Lower lobe of right lung (tissue), 2 donors: ENCODE data around the gene REEP1. TPM values are rescaled to one million over a fixed set of nuclear protein-coding genes. Genes with fewer than 3 reads are reported as not detected.
A peak's percentile ranks its signal among the peaks of the same experiment; 100 is the strongest.

Experiments
- ATAC-seq, 2 donors: fragments of 200-7000 bp; cut with Tn5 transposase; one replicate each; pipeline ENCODE4 v1.9.1; 2020 to 2022; ENCODE audit warnings: mild to moderate bottlenecking in 2 of 2, moderate library complexity in 2 of 2
- DNase-seq: peaks from one replicate; pipeline ENCODE4 v3.0.0-alpha.2; 2020
- H3K27ac ChIP-seq: fragments of 200-600 bp; one replicate; pipeline ENCODE4 v1.8.0; 2022
- H3K27me3 ChIP-seq: fragments of 200-600 bp; one replicate; pipeline ENCODE4 v1.8.0; 2022; ENCODE audit warnings: low read depth
- H3K36me3 ChIP-seq: fragments of 200-600 bp; one replicate; pipeline ENCODE4 v1.8.0; 2022; ENCODE audit warnings: mild to moderate bottlenecking
- H3K4me1 ChIP-seq: fragments of 200-600 bp; one replicate; pipeline ENCODE4 v1.8.0; 2022
- H3K4me3 ChIP-seq: fragments of 200-600 bp; one replicate; pipeline ENCODE4 v1.8.0; 2022; ENCODE audit warnings: mild to moderate bottlenecking
- H3K9me3 ChIP-seq: fragments of 200-600 bp; one replicate; pipeline ENCODE4 v1.8.0; 2022
- intact Hi-C: fragments of 100-400 bp; cut with DNase I; formaldehyde crosslinking; loops from one replicate; pipeline ENCODE4 v1.11.0; 2022
- total RNA-seq: library from RNA; stranded (reverse); fragmentation: NEBNext Ultra II Directional; extraction: Animal tissue kit (Norgen Biotek cat#: 25700); gene quantifications from one replicate; pipeline ENCODE4 v1.2.1, GENCODE V29; 2021
- TF ChIP-seq, protein P1 (sequence below): fragments of 200-600 bp; IDR thresholded peaks from one replicate; pipeline ENCODE4 v1.8.0; 2022; ENCODE audit warnings: antibody characterized with exemption, mild to moderate bottlenecking
- donor health status: DM: no; HTN: yes; CAD: no; lungs with severe emphysema.

Gene REEP1
- total RNA-seq, 1 donor from 2014 or later: 6.9 TPM

DNA sequence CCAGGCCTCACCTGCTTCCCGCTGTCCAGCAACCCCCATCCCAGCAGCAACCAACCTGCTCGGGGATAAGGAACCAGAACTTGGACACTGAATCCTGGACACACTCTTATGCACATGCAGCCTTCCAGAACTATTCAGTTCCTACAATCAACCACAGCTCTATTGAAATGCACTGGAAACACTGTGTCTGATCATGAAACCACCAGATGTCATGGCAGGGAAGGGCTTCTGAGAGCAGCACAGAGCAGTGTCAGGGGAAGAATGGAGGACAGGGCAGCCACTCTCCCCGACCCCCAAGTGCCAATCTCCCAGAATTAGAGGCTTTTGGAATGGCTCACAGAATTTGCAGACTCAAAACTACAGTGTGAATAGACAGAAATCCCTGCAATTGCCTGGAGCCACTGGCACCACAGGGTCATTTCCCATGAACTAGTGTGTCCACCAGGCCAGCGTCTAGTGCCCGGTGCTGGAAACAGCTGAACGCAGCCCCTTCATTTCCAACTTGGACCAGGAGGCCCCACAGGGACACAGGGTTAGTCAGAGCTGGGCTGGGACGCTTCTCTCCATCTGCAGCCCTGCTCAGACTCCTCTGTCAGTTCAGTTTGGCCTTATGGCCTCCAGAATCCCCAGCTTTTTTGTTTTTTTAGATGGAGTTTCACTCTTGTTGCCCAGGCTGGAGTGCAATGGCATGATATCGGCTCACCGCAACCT, 112.6 kb downstream of the REEP1 start:
- DNase-seq: no peak
- no peaks in the 10 kb centered on the region for H3K27me3 ChIP-seq
- intact Hi-C loops: no loop called here
- ATAC-seq: no peak
- H3K4me1 ChIP-seq: peaks cover 41% of the 10 kb centered on the region
- H3K27ac ChIP-seq: peak overlapping the region; percentile 49
- no peaks in the 10 kb centered on the region for H3K9me3 ChIP-seq
- H3K36me3 ChIP-seq: no peaks in the 10 kb centered on the region
- H3K4me3 ChIP-seq: no peak overlapping the region
- TF ChIP-seq, protein P1, sequence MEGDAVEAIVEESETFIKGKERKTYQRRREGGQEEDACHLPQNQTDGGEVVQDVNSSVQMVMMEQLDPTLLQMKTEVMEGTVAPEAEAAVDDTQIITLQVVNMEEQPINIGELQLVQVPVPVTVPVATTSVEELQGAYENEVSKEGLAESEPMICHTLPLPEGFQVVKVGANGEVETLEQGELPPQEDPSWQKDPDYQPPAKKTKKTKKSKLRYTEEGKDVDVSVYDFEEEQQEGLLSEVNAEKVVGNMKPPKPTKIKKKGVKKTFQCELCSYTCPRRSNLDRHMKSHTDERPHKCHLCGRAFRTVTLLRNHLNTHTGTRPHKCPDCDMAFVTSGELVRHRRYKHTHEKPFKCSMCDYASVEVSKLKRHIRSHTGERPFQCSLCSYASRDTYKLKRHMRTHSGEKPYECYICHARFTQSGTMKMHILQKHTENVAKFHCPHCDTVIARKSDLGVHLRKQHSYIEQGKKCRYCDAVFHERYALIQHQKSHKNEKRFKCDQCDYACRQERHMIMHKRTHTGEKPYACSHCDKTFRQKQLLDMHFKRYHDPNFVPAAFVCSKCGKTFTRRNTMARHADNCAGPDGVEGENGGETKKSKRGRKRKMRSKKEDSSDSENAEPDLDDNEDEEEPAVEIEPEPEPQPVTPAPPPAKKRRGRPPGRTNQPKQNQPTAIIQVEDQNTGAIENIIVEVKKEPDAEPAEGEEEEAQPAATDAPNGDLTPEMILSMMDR: no peak

DNA sequence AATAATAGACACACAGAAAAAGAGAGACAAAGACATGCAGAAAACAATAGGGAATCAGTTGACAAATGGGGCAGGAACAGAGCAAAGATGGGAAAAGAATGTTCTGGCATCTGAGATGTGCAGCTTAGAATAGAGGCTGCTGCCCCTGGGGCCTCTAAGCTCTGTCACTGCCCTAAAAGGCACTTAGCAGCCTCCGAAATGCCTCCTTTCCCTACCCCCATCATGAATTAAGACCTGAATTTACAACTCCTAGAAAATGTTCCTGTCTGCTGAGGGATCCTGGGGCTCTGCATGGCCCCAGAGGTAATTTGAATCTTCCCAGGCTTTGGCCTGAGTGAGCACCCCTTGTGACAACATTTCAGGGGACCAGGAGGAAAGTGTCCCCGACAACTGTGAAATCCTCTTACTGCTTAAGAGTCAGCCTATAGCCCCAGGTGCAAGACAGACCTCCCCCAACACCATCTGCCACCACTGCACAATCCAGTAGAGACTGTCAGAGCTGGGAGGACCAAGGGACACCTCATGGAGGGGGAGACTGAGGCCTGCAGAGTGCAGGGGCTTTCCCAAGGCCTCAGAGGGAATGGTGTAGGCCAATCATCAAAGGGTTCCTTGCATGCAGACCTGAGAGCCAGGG, 113.4 kb downstream of the REEP1 start:
- Histone ChIP-seq H3K27ac (no peak overlapping the region), H3K4me3 (no peak overlapping the region), H3K4me1 (peaks cover 41% of the 10 kb centered on the region), H3K9me3 (no peaks in the 10 kb centered on the region), H3K27me3 (no peaks in the 10 kb centered on the region), H3K36me3 (no peaks in the 10 kb centered on the region)
- ATAC-seq (no peak), DNase-seq (no peak)
- intact Hi-C loops: no loop called here
- TF ChIP-seq, protein P1: no peak

DNA sequence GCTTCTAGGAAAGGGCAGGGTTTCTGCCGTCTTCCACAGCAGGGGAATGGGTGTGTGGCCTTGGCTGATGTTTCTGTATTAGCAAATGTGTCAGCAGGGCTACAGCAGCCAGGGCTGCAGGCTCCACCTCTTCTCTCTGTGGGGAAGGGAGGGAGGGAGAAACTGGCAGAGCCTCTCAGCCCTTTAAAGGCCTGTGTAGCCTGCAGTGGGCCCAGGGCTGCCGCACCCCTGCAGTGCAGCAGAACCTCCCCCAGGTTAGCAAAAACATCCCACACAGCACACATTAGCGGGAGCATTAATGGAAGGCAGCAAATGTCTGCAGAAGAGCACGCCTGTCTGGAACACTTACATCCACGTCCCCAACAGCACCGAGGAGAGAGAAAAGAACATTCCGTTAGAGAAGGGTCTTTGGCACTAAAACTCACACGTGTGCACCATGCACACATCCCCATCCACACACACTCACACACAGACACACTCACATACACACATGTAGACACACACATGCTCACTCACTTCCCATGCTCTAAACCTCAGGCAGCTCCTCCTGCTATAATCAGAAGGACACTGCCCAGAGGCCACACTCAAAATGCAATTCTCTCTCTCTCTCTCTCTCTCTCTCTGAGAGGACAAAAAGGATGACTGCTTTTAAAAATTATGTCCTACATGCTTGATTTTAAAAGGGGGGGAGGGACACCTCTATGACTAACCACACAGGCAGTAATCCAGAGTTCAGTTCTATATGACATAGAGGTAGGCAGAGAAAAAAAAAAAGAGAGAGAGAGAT, 114.1 kb downstream of the REEP1 start:
- H3K27ac ChIP-seq: no peak overlapping the region
- intact Hi-C loops: no loop called here

DNA sequence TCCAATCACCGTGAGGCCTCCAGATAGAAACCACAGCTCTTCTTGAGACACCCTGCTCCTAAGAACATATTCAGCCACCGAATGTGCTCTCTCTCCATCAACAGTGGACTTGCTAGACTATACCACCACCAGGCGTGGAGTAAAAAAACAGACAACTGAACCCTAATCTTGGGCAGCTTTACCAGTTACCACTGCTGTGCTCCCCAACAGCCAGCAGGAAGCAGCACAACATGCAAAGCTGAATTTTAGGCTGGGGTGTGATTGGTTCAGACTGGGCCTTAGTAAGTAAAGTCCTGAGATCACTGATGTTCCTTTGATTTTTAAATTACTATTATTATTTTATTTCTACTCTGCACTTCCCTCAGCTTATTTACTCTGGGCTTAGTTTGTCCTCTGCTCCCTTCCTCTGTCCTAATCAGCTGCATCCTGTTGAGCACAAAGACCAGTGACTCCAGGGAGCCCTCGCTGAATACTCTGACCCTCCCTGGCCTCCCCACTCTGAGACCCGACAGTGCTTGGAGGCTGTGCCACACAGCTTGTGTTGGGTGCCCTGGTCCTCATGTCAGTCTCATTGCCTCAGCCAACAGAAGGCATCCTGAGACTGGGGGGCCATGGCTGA, 116.3 kb downstream of the REEP1 start:
- Histone ChIP-seq H3K9me3 (no peaks in the 10 kb centered on the region), H3K4me1 (peaks cover 38% of the 10 kb centered on the region), H3K4me3 (no peak overlapping the region), H3K27me3 (peaks cover 6% of the 10 kb centered on the region), H3K27ac (peak overlapping the region; percentile 11), H3K36me3 (no peaks in the 10 kb centered on the region)
- no peak for DNase-seq
- TF ChIP-seq, protein P1: peak; percentile 77
- ATAC-seq: peak; percentile 45 to 79
- intact Hi-C loops: no loop called here

More for the DNA sequence above, 114.1 kb downstream of the REEP1 start:
- peaks cover 41% of the 10 kb centered on the region for H3K4me1 ChIP-seq
- TF ChIP-seq, protein P1: no peak
- H3K36me3 ChIP-seq: no peaks in the 10 kb centered on the region
- H3K27me3 ChIP-seq: no peaks in the 10 kb centered on the region
- no peak overlapping the region for H3K4me3 ChIP-seq
- no peak for DNase-seq
- H3K9me3 ChIP-seq: no peaks in the 10 kb centered on the region
- peak; percentile 15 to 23 for ATAC-seq

DNA sequence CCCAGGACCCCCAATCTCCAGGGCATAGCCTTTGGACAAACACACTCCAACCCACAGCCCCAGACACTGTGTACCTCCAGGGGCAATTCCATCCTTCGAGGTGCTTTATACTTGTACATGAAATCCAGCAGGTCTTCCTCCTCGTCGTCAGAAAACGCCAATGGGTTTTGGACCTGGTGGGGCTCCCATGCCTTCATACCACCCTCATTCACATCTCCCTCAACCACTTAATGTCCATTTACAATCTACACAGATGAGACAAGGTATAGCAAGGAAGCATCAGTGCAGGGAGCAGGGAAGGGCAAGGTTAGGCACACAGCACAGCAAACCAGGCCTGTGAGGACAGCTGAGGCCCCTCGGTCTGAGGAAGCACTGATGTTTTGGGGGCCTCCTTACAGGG, 117.5 kb downstream of the REEP1 start:
- Histone ChIP-seq H3K4me1 (peaks cover 29% of the 10 kb centered on the region), H3K27ac (no peak overlapping the region), H3K4me3 (no peak overlapping the region), H3K9me3 (no peaks in the 10 kb centered on the region), H3K27me3 (peaks cover 6% of the 10 kb centered on the region), H3K36me3 (no peaks in the 10 kb centered on the region)
- ATAC-seq (no peak), DNase-seq (no peak)
- intact Hi-C loops: loop anchor here (10.0 kb wide), 1 partner anchor 145 kb away; no protein-coding TSS in a partner anchor
- TF ChIP-seq, protein P1: no peak
